GM23338 (cell line): Measurements from ENCODE around the gene BAX. TPM values are rescaled to one million over a fixed set of nuclear protein-coding genes. Genes with fewer than 3 reads are reported as not detected.

Source experiments
- ATAC-seq: fragments of 200-7000 bp; cut with Tn5 transposase; 3 replicates; pipeline ENCODE4 v1.9.1; 2020
- DNase-seq: peaks from one replicate; pipeline ENCODE4 v3.0.0-alpha.2; 2015; ENCODE audit warnings: low spot score
- H2AFZ ChIP-seq: fragments of 200-600 bp; sonication (generic); 2 replicates; pipeline ENCODE4 v1.8.0; 2016; ENCODE audit warnings: antibody characterized with exemption, mild to moderate bottlenecking, moderate library complexity
- H3F3A ChIP-seq: fragments of 200-600 bp; sonication (generic); replicated peaks from 2 replicates; pipeline ENCODE4 v1.8.0; 2017; ENCODE audit warnings: antibody characterized with exemption, mixed run types, low read depth
- H3K27ac ChIP-seq: fragments of 200-600 bp; sonication (generic); 2 replicates; pipeline ENCODE4 v1.6.1; 2016; ENCODE audit warnings: low read depth
- H3K27me3 ChIP-seq: fragments of 200-600 bp; sonication (generic); 2 replicates; pipeline ENCODE4 v1.8.0; 2016; ENCODE audit warnings: mild to moderate bottlenecking, mixed run types, moderate library complexity; ENCODE audit not compliant: insufficient read depth
- H3K36me3 ChIP-seq: fragments of 200-600 bp; sonication (generic); 2 replicates; pipeline ENCODE4 v1.8.0; 2016; ENCODE audit warnings: mild to moderate bottlenecking; ENCODE audit not compliant: insufficient read depth
- H3K4me1 ChIP-seq: fragments of 200-600 bp; sonication (generic); 2 replicates; pipeline ENCODE4 v1.8.0; 2016; ENCODE audit warnings: mild to moderate bottlenecking, moderate library complexity; ENCODE audit not compliant: insufficient read depth
- H3K4me2 ChIP-seq: fragments of 200-600 bp; sonication (generic); 2 replicates; pipeline ENCODE4 v1.7.1; 2017; ENCODE audit warnings: mixed run types
- H3K4me3 ChIP-seq: fragments of 200-600 bp; sonication (generic); 2 replicates; pipeline ENCODE4 v1.6.1; 2016; ENCODE audit warnings: mixed run types
- H3K79me2 ChIP-seq: fragments of 200-600 bp; sonication (generic); replicated peaks from 2 replicates; pipeline ENCODE4 v1.8.0; 2017; ENCODE audit warnings: mild to moderate bottlenecking; ENCODE audit not compliant: insufficient read depth
- H3K9me2 ChIP-seq: fragments of 200-600 bp; sonication (generic); 2 replicates; pipeline ENCODE4 v1.8.0; 2017; ENCODE audit not compliant: insufficient read depth
- H4K20me1 ChIP-seq: fragments of 200-600 bp; sonication (generic); replicated peaks from 2 replicates; pipeline ENCODE4 v1.8.0; 2017; ENCODE audit warnings: mild to moderate bottlenecking; ENCODE audit not compliant: insufficient read depth
- H3K27ac Mint-ChIP-seq: 2 replicates; pipeline ENCODE4 v1.8.0; 2020; ENCODE audit warnings: inconsistent platforms, mild to moderate bottlenecking, moderate library complexity, mixed read lengths
- H3K27me3 Mint-ChIP-seq: 3 replicates; pipeline ENCODE4 v1.8.0; 2022; ENCODE audit warnings: low read depth, mild to moderate bottlenecking, moderate library complexity, mixed read lengths, inconsistent platforms; ENCODE audit not compliant: insufficient read depth, poor library complexity
- H3K36me3 Mint-ChIP-seq: 3 replicates; pipeline ENCODE4 v1.8.0; 2021; ENCODE audit warnings: low read depth, mild to moderate bottlenecking, inconsistent platforms, moderate library complexity, mixed read lengths
- H3K4me1 Mint-ChIP-seq: 3 replicates; pipeline ENCODE4 v1.8.0; 2020; ENCODE audit warnings: mild to moderate bottlenecking, inconsistent platforms, mixed read lengths
- H3K4me3 Mint-ChIP-seq: 3 replicates; pipeline ENCODE4 v1.8.0; 2021; ENCODE audit warnings: moderate library complexity, mild to moderate bottlenecking, inconsistent platforms, mixed read lengths
- H3K9me3 Mint-ChIP-seq: 3 replicates; pipeline ENCODE4 v1.8.0; 2020; ENCODE audit warnings: moderate library complexity, mild to moderate bottlenecking, inconsistent platforms, mixed read lengths
- CREB1 ChIP-seq: fragments of 250-450 bp; sonication (Bioruptor Pico); IDR thresholded peaks from 2 replicates; pipeline ENCODE4 v1.5.0; 2020; ENCODE audit warnings: low read depth, mild to moderate bottlenecking, moderate library complexity
- EZH2 ChIP-seq: fragments of 200-600 bp; sonication (generic); IDR thresholded peaks from one replicate; pipeline ENCODE4 v1.8.0; 2017; ENCODE audit warnings: antibody characterized with exemption, mild to moderate bottlenecking, low read depth; ENCODE audit not compliant: unreplicated experiment
- EZH2phosphoT487 ChIP-seq: fragments of 200-600 bp; sonication (generic); IDR thresholded peaks from one replicate; pipeline ENCODE4 v1.8.1; 2018; ENCODE audit warnings: antibody characterized with exemption; ENCODE audit not compliant: unreplicated experiment
- JUNB ChIP-seq: IDR thresholded peaks from one replicate; pipeline ENCODE4 v1.6.1; 2016; ENCODE audit warnings: antibody characterized with exemption; ENCODE audit not compliant: unreplicated experiment
- NANOG ChIP-seq: IDR thresholded peaks from 2 replicates; pipeline ENCODE4 v1.6.1; 2016; ENCODE audit warnings: antibody characterized with exemption, borderline replicate concordance
- POLR2AphosphoS5 ChIP-seq: IDR thresholded peaks from 2 replicates; pipeline ENCODE4 v1.6.1; 2016; ENCODE audit warnings: antibody characterized with exemption, low read depth
- STAT1 ChIP-seq: IDR thresholded peaks from one replicate; pipeline ENCODE4 v1.6.1; 2016; ENCODE audit warnings: antibody characterized with exemption; ENCODE audit not compliant: unreplicated experiment
- ZNF114 ChIP-seq: fragments of 250-450 bp; sonication (Bioruptor Pico); IDR thresholded peaks from 2 replicates; pipeline ENCODE4 v1.5.0; 2020; ENCODE audit warnings: mild to moderate bottlenecking, moderate library complexity
- ZNF331 ChIP-seq: fragments of 250-450 bp; sonication (Bioruptor Pico); IDR thresholded peaks from 2 replicates; pipeline ENCODE4 v1.5.0; 2020; ENCODE audit warnings: low read depth, mild to moderate bottlenecking, moderate library complexity
- polyA plus RNA-seq: library from polyadenylated mRNA; unstranded; fragments of >200 nt; fragmentation: Nextera tagmentation; extraction: Ambion mirVana; gene quantifications from 2 replicates; pipeline ENCODE4 v1.2.1, GENCODE V29; 2016
- total RNA-seq: library from RNA; depleted of rRNA; stranded (reverse); fragments of >200 nt; shearing (Covaris generic); gene quantifications from 2 replicates; pipeline ENCODE4 v1.2.3, GENCODE V29; 2014
- TF ChIP-seq, protein P1 (sequence below): fragments of 250-450 bp; sonication (Bioruptor Pico); IDR thresholded peaks from 2 replicates; pipeline ENCODE4 v1.5.0; 2020; ENCODE audit warnings: mild to moderate bottlenecking, moderate library complexity
- TF ChIP-seq, protein P2 (sequence below): IDR thresholded peaks from one replicate; pipeline ENCODE4 v1.6.1; 2018; ENCODE audit warnings: antibody characterized with exemption; ENCODE audit not compliant: unreplicated experiment
- TF ChIP-seq, protein P3 (sequence below): IDR thresholded peaks from 2 replicates; pipeline ENCODE4 v1.6.1; 2016; ENCODE audit warnings: antibody characterized with exemption
- TF ChIP-seq, protein P4 (sequence below), 2 experiments: fragments of 200-600 bp in 1 of 2; sonication (generic) in 1 of 2; conservative IDR thresholded peaks; 2 replicates each; pipeline versions ENCODE4 v1.5.1 to v1.6.1; 2016 to 2017; ENCODE audit warnings: antibody characterized with exemption in 2 of 2, low read depth in 2 of 2, mild to moderate bottlenecking in 2 of 2, moderate library complexity in 1 of 2

BAX gene
- total and polyA plus RNA-seq, 2 experiments from 2014 or later, result 179 to 261 TPM

DNA sequence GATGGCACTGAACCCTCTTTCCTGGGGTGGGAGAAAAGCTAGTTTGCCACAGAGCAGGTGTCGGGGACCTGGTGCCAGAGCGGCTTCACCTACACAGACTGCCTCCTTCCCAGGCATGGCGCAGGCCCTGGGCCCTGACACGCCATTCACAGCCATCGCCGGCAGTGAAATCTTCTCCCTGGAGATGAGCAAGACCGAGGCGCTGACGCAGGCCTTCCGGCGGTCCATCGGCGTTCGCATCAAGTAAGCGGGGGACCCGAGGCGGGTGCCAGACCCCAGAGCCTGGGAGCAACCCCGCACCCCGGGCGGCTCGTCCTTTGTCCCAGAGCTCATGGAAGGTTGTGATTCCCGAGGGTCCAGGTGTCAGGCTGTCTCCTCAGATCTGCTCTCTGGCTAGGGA, 52.2 kb downstream of the BAX start:
- no peak for ATAC-seq
- H3K27ac ChIP-seq, result no peak overlapping the region
- Mint-ChIP-seq H3K36me3 (peaks cover 77% of the 10 kb centered on the region), H3K4me3 (no peak overlapping the region), H3K27me3 (no peaks in the 10 kb centered on the region), H3K9me3 (no peaks in the 10 kb centered on the region; the same call in 2 of the 3 replicates), H3K27ac (no peak overlapping the region), H3K4me1 (no peaks in the 10 kb centered on the region)
- H3K4me2 ChIP-seq, result no peak overlapping the region
- H3F3A ChIP-seq, result no peaks in the 10 kb centered on the region
- no peaks in the 10 kb centered on the region for H3K9me2 ChIP-seq
- no peak overlapping the region for H2AFZ ChIP-seq
- no peaks in the 10 kb centered on the region; the same call in 1 of the 2 replicates for H4K20me1 ChIP-seq
- H3K4me1 ChIP-seq, result no peaks in the 10 kb centered on the region
- DNase-seq, result no peak
- peaks cover 27% of the 10 kb centered on the region for H3K36me3 ChIP-seq
- TF ChIP-seq, protein P1, sequence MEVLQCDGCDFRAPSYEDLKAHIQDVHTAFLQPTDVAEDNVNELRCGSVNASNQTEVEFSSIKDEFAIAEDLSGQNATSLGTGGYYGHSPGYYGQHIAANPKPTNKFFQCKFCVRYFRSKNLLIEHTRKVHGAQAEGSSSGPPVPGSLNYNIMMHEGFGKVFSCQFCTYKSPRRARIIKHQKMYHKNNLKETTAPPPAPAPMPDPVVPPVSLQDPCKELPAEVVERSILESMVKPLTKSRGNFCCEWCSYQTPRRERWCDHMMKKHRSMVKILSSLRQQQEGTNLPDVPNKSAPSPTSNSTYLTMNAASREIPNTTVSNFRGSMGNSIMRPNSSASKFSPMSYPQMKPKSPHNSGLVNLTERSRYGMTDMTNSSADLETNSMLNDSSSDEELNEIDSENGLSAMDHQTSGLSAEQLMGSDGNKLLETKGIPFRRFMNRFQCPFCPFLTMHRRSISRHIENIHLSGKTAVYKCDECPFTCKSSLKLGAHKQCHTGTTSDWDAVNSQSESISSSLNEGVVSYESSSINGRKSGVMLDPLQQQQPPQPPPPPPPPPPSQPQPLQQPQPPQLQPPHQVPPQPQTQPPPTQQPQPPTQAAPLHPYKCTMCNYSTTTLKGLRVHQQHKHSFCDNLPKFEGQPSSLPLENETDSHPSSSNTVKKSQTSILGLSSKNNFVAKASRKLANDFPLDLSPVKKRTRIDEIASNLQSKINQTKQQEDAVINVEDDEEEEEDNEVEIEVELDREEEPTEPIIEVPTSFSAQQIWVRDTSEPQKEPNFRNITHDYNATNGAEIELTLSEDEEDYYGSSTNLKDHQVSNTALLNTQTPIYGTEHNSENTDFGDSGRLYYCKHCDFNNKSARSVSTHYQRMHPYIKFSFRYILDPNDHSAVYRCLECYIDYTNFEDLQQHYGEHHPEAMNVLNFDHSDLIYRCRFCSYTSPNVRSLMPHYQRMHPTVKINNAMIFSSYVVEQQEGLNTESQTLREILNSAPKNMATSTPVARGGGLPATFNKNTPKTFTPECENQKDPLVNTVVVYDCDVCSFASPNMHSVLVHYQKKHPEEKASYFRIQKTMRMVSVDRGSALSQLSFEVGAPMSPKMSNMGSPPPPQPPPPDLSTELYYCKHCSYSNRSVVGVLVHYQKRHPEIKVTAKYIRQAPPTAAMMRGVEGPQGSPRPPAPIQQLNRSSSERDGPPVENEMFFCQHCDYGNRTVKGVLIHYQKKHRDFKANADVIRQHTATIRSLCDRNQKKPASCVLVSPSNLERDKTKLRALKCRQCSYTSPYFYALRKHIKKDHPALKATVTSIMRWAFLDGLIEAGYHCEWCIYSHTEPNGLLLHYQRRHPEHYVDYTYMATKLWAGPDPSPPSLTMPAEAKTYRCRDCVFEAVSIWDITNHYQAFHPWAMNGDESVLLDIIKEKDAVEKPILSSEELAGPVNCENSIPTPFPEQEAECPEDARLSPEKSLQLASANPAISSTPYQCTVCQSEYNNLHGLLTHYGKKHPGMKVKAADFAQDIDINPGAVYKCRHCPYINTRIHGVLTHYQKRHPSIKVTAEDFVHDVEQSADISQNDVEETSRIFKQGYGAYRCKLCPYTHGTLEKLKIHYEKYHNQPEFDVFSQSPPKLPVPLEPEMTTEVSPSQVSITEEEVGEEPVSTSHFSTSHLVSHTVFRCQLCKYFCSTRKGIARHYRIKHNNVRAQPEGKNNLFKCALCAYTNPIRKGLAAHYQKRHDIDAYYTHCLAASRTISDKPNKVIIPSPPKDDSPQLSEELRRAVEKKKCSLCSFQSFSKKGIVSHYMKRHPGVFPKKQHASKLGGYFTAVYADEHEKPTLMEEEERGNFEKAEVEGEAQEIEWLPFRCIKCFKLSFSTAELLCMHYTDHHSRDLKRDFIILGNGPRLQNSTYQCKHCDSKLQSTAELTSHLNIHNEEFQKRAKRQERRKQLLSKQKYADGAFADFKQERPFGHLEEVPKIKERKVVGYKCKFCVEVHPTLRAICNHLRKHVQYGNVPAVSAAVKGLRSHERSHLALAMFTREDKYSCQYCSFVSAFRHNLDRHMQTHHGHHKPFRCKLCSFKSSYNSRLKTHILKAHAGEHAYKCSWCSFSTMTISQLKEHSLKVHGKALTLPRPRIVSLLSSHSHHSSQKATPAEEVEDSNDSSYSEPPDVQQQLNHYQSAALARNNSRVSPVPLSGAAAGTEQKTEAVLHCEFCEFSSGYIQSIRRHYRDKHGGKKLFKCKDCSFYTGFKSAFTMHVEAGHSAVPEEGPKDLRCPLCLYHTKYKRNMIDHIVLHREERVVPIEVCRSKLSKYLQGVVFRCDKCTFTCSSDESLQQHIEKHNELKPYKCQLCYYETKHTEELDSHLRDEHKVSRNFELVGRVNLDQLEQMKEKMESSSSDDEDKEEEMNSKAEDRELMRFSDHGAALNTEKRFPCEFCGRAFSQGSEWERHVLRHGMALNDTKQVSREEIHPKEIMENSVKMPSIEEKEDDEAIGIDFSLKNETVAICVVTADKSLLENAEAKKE (CRISPR knock-in tag), result no peak
- no peak for TF ChIP-seq STAT1
- TF ChIP-seq NANOG, result no peak
- TF ChIP-seq ZNF114 (CRISPR knock-in tag), result no peak
- TF ChIP-seq, protein P2, sequence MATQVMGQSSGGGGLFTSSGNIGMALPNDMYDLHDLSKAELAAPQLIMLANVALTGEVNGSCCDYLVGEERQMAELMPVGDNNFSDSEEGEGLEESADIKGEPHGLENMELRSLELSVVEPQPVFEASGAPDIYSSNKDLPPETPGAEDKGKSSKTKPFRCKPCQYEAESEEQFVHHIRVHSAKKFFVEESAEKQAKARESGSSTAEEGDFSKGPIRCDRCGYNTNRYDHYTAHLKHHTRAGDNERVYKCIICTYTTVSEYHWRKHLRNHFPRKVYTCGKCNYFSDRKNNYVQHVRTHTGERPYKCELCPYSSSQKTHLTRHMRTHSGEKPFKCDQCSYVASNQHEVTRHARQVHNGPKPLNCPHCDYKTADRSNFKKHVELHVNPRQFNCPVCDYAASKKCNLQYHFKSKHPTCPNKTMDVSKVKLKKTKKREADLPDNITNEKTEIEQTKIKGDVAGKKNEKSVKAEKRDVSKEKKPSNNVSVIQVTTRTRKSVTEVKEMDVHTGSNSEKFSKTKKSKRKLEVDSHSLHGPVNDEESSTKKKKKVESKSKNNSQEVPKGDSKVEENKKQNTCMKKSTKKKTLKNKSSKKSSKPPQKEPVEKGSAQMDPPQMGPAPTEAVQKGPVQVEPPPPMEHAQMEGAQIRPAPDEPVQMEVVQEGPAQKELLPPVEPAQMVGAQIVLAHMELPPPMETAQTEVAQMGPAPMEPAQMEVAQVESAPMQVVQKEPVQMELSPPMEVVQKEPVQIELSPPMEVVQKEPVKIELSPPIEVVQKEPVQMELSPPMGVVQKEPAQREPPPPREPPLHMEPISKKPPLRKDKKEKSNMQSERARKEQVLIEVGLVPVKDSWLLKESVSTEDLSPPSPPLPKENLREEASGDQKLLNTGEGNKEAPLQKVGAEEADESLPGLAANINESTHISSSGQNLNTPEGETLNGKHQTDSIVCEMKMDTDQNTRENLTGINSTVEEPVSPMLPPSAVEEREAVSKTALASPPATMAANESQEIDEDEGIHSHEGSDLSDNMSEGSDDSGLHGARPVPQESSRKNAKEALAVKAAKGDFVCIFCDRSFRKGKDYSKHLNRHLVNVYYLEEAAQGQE, result no peak
- TF ChIP-seq, protein P3, sequence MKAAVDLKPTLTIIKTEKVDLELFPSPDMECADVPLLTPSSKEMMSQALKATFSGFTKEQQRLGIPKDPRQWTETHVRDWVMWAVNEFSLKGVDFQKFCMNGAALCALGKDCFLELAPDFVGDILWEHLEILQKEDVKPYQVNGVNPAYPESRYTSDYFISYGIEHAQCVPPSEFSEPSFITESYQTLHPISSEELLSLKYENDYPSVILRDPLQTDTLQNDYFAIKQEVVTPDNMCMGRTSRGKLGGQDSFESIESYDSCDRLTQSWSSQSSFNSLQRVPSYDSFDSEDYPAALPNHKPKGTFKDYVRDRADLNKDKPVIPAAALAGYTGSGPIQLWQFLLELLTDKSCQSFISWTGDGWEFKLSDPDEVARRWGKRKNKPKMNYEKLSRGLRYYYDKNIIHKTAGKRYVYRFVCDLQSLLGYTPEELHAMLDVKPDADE, result no peak
- TF ChIP-seq JUNB, result no peak
- no peak for TF ChIP-seq EZH2
- TF ChIP-seq, protein P4, sequence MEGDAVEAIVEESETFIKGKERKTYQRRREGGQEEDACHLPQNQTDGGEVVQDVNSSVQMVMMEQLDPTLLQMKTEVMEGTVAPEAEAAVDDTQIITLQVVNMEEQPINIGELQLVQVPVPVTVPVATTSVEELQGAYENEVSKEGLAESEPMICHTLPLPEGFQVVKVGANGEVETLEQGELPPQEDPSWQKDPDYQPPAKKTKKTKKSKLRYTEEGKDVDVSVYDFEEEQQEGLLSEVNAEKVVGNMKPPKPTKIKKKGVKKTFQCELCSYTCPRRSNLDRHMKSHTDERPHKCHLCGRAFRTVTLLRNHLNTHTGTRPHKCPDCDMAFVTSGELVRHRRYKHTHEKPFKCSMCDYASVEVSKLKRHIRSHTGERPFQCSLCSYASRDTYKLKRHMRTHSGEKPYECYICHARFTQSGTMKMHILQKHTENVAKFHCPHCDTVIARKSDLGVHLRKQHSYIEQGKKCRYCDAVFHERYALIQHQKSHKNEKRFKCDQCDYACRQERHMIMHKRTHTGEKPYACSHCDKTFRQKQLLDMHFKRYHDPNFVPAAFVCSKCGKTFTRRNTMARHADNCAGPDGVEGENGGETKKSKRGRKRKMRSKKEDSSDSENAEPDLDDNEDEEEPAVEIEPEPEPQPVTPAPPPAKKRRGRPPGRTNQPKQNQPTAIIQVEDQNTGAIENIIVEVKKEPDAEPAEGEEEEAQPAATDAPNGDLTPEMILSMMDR (conservative IDR thresholded peaks at IDR 0.05; ENCODE audit: low read depth in 2 of 2), result no peak
- TF ChIP-seq POLR2AphosphoS5, result no peak
- no peak for TF ChIP-seq CREB1 (CRISPR knock-in tag)
- TF ChIP-seq EZH2phosphoT487, result no peak
- TF ChIP-seq ZNF331 (CRISPR knock-in tag), result no peak
- H3K27me3 ChIP-seq, result no peaks in the 10 kb centered on the region
- H3K4me3 ChIP-seq, result no peak overlapping the region
- H3K79me2 ChIP-seq, result no peaks in the 10 kb centered on the region
